HL-60 (cell line): Measurements from ENCODE around the gene LMBR1L.

Experiments used
- DNase-seq, 2 experiments: peaks; one replicate each; pipeline ENCODE4 v3.0.0-alpha.2; 2010 to 2020; ENCODE audit warnings: low read depth in 1 of 2, low spot score in 1 of 2
- H3K27ac ChIP-seq: fragments of 250-450 bp; sonication (Bioruptor Pico); replicated peaks from 2 replicates; pipeline ENCODE4 v1.5.1; 2020; ENCODE audit warnings: mild to moderate bottlenecking, moderate library complexity
- H3K27me3 ChIP-seq: fragments of 250-450 bp; sonication (Bioruptor Pico); 2 replicates; pipeline ENCODE4 v1.5.1; 2021; ENCODE audit warnings: mild to moderate bottlenecking, moderate library complexity; ENCODE audit not compliant: insufficient read depth, poor library complexity, severe bottlenecking
- H3K4me3 ChIP-seq: replicated peaks from 2 replicates; pipeline ENCODE4 v1.5.1; 2011; ENCODE audit warnings: mild to moderate bottlenecking, control low read depth, low read length; ENCODE audit not compliant: insufficient read depth
- GABPA ChIP-seq: IDR thresholded peaks from 2 replicates; pipeline ENCODE4 v1.6.1; 2012; ENCODE audit warnings: low read depth
- POLR2AphosphoS5 ChIP-seq: IDR thresholded peaks from 2 replicates; pipeline ENCODE4 v1.6.1; 2012; ENCODE audit warnings: low read depth
- REST ChIP-seq: IDR thresholded peaks from 2 replicates; pipeline ENCODE4 v1.6.1; 2012; ENCODE audit warnings: low read depth; ENCODE audit not compliant: insufficient replicate concordance
- SPI1 ChIP-seq: IDR thresholded peaks from 2 replicates; pipeline ENCODE4 v1.6.1; 2012; ENCODE audit warnings: low read depth, mild to moderate bottlenecking, borderline replicate concordance
- long read RNA-seq: library from polyadenylated mRNA; unstranded; transcript quantifications from one replicate; pipeline ENCODE4 v2.0.0, GENCODE V29; 2020
- TF ChIP-seq, protein P1 (sequence below): IDR thresholded peaks from one replicate; pipeline ENCODE4 v1.5.1; 2011; ENCODE audit warnings: low read length, control low read depth, inconsistent platforms; ENCODE audit not compliant: insufficient read depth

The LMBR1L gene
- long read RNA-seq, transcript LMBR1L-201 (17 exons, 2,934 nt), result major isoform, 63 of 113 reads
- long read RNA-seq, partial matches to known transcripts, result 4 of 113 reads
- long read RNA-seq, other reads (novel, unspliced or antisense), result 43 of 113 reads

- peak within 1 kb of the TSS; percentile 61 for H3K27ac ChIP-seq
- DNase-seq, result peak; percentile 98
- peak within 1 kb of the TSS; percentile 92 for H3K4me3 ChIP-seq
- H3K27me3 ChIP-seq, result no peaks in the 10 kb centered on the region
- TF ChIP-seq, protein P1, sequence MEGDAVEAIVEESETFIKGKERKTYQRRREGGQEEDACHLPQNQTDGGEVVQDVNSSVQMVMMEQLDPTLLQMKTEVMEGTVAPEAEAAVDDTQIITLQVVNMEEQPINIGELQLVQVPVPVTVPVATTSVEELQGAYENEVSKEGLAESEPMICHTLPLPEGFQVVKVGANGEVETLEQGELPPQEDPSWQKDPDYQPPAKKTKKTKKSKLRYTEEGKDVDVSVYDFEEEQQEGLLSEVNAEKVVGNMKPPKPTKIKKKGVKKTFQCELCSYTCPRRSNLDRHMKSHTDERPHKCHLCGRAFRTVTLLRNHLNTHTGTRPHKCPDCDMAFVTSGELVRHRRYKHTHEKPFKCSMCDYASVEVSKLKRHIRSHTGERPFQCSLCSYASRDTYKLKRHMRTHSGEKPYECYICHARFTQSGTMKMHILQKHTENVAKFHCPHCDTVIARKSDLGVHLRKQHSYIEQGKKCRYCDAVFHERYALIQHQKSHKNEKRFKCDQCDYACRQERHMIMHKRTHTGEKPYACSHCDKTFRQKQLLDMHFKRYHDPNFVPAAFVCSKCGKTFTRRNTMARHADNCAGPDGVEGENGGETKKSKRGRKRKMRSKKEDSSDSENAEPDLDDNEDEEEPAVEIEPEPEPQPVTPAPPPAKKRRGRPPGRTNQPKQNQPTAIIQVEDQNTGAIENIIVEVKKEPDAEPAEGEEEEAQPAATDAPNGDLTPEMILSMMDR, result peak; percentile 8
- TF ChIP-seq GABPA, result no peak
- TF ChIP-seq SPI1, result peak; percentile 75; the same call in 1 of the 2 replicates
- no peak for TF ChIP-seq POLR2AphosphoS5
Measured at GRCh38 chr12:49110464-49111155, at the start of gene LMBR1L. LMBR1L (minus strand) TSS chr12:49110847; CDS start chr12:49110555, 292 bp downstream.

DNA sequence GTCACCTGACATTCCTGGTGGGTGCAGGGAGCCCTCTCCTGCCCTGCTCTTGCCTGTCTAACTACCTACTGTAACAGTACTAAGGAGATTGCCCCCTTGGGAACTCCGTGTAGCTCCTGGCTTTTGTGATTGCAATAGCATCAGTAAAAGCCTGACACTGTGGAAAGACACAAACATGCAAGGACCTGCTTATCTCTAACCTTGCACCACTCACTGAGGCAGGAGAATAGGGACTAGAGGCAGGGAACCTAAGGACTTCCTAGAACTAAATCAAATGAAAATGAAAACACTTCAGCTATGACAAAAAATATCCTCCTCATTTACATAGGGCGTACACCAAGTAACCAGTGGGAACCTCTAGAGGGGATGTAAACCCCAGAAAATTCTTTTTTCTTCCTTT is 49.8 kb upstream of the LMBR1L start:
- no peak overlapping the region for H3K27ac ChIP-seq
- TF ChIP-seq GABPA, result no peak
- no peak for TF ChIP-seq POLR2AphosphoS5
- TF ChIP-seq, protein P1, result no peak
- TF ChIP-seq REST, result no peak
- TF ChIP-seq SPI1, result no peak
- no peak overlapping the region for H3K4me3 ChIP-seq
- DNase-seq, result no peak
- no peaks in the 10 kb centered on the region for H3K27me3 ChIP-seq

GRCh38 chr12:49154221-49154620 is 43.6 kb upstream of the LMBR1L start:
- Histone ChIP-seq H3K4me3 (no peak overlapping the region), H3K27ac (no peak overlapping the region), H3K27me3 (no peaks in the 10 kb centered on the region)
- no peak for TF ChIP-seq SPI1
- TF ChIP-seq POLR2AphosphoS5, result no peak
- no peak for TF ChIP-seq GABPA
- no peak for TF ChIP-seq REST
- TF ChIP-seq, protein P1, result no peak
- DNase-seq, result no peak

DNA sequence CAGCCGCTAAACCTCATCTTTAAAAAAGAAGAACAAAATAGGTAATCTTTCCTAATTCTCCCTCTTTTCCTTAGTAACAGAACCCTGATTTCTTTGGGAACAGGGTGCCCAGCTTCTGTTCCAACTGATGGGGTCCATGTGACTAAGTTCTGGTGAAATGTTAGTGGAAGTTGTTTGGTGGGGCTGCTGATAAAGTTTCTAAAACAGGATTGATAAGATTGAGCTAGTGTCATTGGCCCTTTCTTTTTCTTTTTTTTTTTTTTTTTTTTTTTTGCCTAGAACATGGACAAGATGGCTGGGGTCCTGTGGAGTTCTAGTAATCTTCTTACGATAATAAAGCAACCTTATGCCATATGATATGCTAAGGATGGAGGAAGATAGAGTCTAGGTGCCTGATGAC is 36.7 kb upstream of the LMBR1L start:
- Histone ChIP-seq H3K4me3 (no peak overlapping the region), H3K27ac (no peak overlapping the region), H3K27me3 (no peaks in the 10 kb centered on the region)
- TF ChIP-seq, protein P1, result no peak
- TF ChIP-seq SPI1, result no peak
- no peak for TF ChIP-seq GABPA
- TF ChIP-seq REST, result no peak
- no peak for TF ChIP-seq POLR2AphosphoS5
- DNase-seq, result no peak
